ENCODE data around the gene AFAP1L1.
A peak's percentile ranks its signal among the peaks of the same experiment; 100 is the strongest.

AFAP1L1 gene

GRCh38 chr5:149353911-149354310, 82.3 kb downstream of the AFAP1L1 start:
- Histone ChIP-seq H3K4me3 (ENCODE audit: low read length) (no peak overlapping the region), H3K9ac (ENCODE audit: low read length) (no peak overlapping the region), H3K27me3 (ENCODE audit: control insufficient read depth, insufficient read depth, low read length) (no peaks in the 10 kb centered on the region), H3K27ac (ENCODE audit: low read depth, low read length) (no peak overlapping the region), H3K4me1 (ENCODE audit: control insufficient read depth, insufficient read depth, low read length) (peaks cover 5% of the 10 kb centered on the region), H3K36me3 (ENCODE audit: control insufficient read depth, insufficient read depth, low read length) (peaks cover 21% of the 10 kb centered on the region)

GRCh38 chr5:149355688-149356087, 84.0 kb downstream of the AFAP1L1 start:
- Histone ChIP-seq H3K36me3 (ENCODE audit: control insufficient read depth, insufficient read depth, low read length) (peaks cover 8% of the 10 kb centered on the region), H3K4me1 (ENCODE audit: control insufficient read depth, insufficient read depth, low read length) (peaks cover 5% of the 10 kb centered on the region), H3K9ac (ENCODE audit: low read length) (no peak overlapping the region)

GRCh38 chr5:149356391-149356790, 84.7 kb downstream of the AFAP1L1 start:
- H3K27ac ChIP-seq (ENCODE audit: low read depth, low read length), result no peak overlapping the region
- H3K4me1 ChIP-seq (ENCODE audit: control insufficient read depth, insufficient read depth, low read length), result peaks cover 5% of the 10 kb centered on the region
- H3K27me3 ChIP-seq (ENCODE audit: control insufficient read depth, insufficient read depth, low read length), result no peaks in the 10 kb centered on the region
- no peak overlapping the region for H3K4me3 ChIP-seq (ENCODE audit: low read length)
- no peak overlapping the region for H3K9ac ChIP-seq (ENCODE audit: low read length)
- H3K36me3 ChIP-seq (ENCODE audit: control insufficient read depth, insufficient read depth, low read length), result peaks cover 4% of the 10 kb centered on the region

More at GRCh38 chr5:149355688-149356087, 84.0 kb downstream of the AFAP1L1 start:
- no peak overlapping the region for H3K27ac ChIP-seq (ENCODE audit: low read depth, low read length)
- H3K27me3 ChIP-seq (ENCODE audit: control insufficient read depth, insufficient read depth, low read length), result no peaks in the 10 kb centered on the region
- H3K4me3 ChIP-seq (ENCODE audit: low read length), result no peak overlapping the region

GRCh38 chr5:149357370-149358293, 86.0 kb downstream of the AFAP1L1 start, which contains the start of gene PCYOX1L:
PCYOX1L (plus strand) TSS chr5:149358046; CDS start chr5:149358069, 23 bp downstream.
- no peaks in the 10 kb centered on the region for H3K27me3 ChIP-seq (ENCODE audit: control insufficient read depth, insufficient read depth, low read length)
- peak within 1 kb of the TSS; percentile 67 for H3K9ac ChIP-seq (ENCODE audit: low read length)
- no peaks in the 10 kb centered on the region for H3K36me3 ChIP-seq (ENCODE audit: control insufficient read depth, insufficient read depth, low read length)
- H3K4me3 ChIP-seq (ENCODE audit: low read length), result peak within 1 kb of the TSS; percentile 77
- peaks cover 5% of the 10 kb centered on the region for H3K4me1 ChIP-seq (ENCODE audit: control insufficient read depth, insufficient read depth, low read length)
- no peak within 1 kb of the TSS for H3K27ac ChIP-seq (ENCODE audit: low read depth, low read length)

GRCh38 chr5:149358294-149358651, 86.6 kb downstream of the AFAP1L1 start:
- peak overlapping the region; percentile 77 for H3K4me3 ChIP-seq (ENCODE audit: low read length)
- no peaks in the 10 kb centered on the region for H3K27me3 ChIP-seq (ENCODE audit: control insufficient read depth, insufficient read depth, low read length)
- no peaks in the 10 kb centered on the region for H3K36me3 ChIP-seq (ENCODE audit: control insufficient read depth, insufficient read depth, low read length)
- H3K9ac ChIP-seq (ENCODE audit: low read length), result peak overlapping the region; percentile 67
- no peak overlapping the region for H3K27ac ChIP-seq (ENCODE audit: low read depth, low read length)
- peaks cover 5% of the 10 kb centered on the region for H3K4me1 ChIP-seq (ENCODE audit: control insufficient read depth, insufficient read depth, low read length)

- Histone ChIP-seq H3K36me3 (ENCODE audit: control insufficient read depth, insufficient read depth, low read length) (no peaks in the 10 kb centered on the region), H3K27me3 (ENCODE audit: control insufficient read depth, insufficient read depth, low read length) (no peaks in the 10 kb centered on the region), H3K4me1 (ENCODE audit: control insufficient read depth, insufficient read depth, low read length) (peaks cover 5% of the 10 kb centered on the region), H3K9ac (ENCODE audit: low read length) (no peak overlapping the region), H3K4me3 (ENCODE audit: low read length) (no peak overlapping the region), H3K27ac (ENCODE audit: low read depth, low read length) (no peak overlapping the region)
Observed at GRCh38 chr5:149358868-149359495, 87.3 kb downstream of the AFAP1L1 start.

- H3K9ac ChIP-seq (ENCODE audit: low read length), result no peak overlapping the region
- H3K27me3 ChIP-seq (ENCODE audit: control insufficient read depth, insufficient read depth, low read length), result no peaks in the 10 kb centered on the region
- H3K27ac ChIP-seq (ENCODE audit: low read depth, low read length), result no peak overlapping the region
- no peaks in the 10 kb centered on the region for H3K36me3 ChIP-seq (ENCODE audit: control insufficient read depth, insufficient read depth, low read length)
- peaks cover 5% of the 10 kb centered on the region for H3K4me1 ChIP-seq (ENCODE audit: control insufficient read depth, insufficient read depth, low read length)
- H3K4me3 ChIP-seq (ENCODE audit: low read length), result no peak overlapping the region
Observed at GRCh38 chr5:149360272-149360671, 88.6 kb downstream of the AFAP1L1 start.

GRCh38 chr5:149362541-149362940, 90.9 kb downstream of the AFAP1L1 start:
- Histone ChIP-seq H3K9ac (ENCODE audit: low read length) (no peak overlapping the region), H3K27me3 (ENCODE audit: control insufficient read depth, insufficient read depth, low read length) (no peaks in the 10 kb centered on the region), H3K27ac (ENCODE audit: low read depth, low read length) (no peak overlapping the region), H3K4me3 (ENCODE audit: low read length) (no peak overlapping the region), H3K4me1 (ENCODE audit: control insufficient read depth, insufficient read depth, low read length) (peaks cover 6% of the 10 kb centered on the region), H3K36me3 (ENCODE audit: control insufficient read depth, insufficient read depth, low read length) (no peaks in the 10 kb centered on the region)

- no peaks in the 10 kb centered on the region for H3K36me3 ChIP-seq (ENCODE audit: control insufficient read depth, insufficient read depth, low read length)
Observed at GRCh38 chr5:149363358-149363757, 91.7 kb downstream of the AFAP1L1 start.

GRCh38 chr5:149363936-149364335, 92.3 kb downstream of the AFAP1L1 start:
- no peak overlapping the region for H3K9ac ChIP-seq (ENCODE audit: low read length)
- no peak overlapping the region for H3K4me3 ChIP-seq (ENCODE audit: low read length)
- no peaks in the 10 kb centered on the region for H3K27me3 ChIP-seq (ENCODE audit: control insufficient read depth, insufficient read depth, low read length)
- H3K27ac ChIP-seq (ENCODE audit: low read depth, low read length), result no peak overlapping the region
- H3K4me1 ChIP-seq (ENCODE audit: control insufficient read depth, insufficient read depth, low read length), result peaks cover 4% of the 10 kb centered on the region
- no peaks in the 10 kb centered on the region for H3K36me3 ChIP-seq (ENCODE audit: control insufficient read depth, insufficient read depth, low read length)

More at GRCh38 chr5:149363358-149363757, 91.7 kb downstream of the AFAP1L1 start:
- Histone ChIP-seq H3K27me3 (ENCODE audit: control insufficient read depth, insufficient read depth, low read length) (no peaks in the 10 kb centered on the region), H3K4me1 (ENCODE audit: control insufficient read depth, insufficient read depth, low read length) (peaks cover 4% of the 10 kb centered on the region), H3K9ac (ENCODE audit: low read length) (no peak overlapping the region), H3K4me3 (ENCODE audit: low read length) (no peak overlapping the region), H3K27ac (ENCODE audit: low read depth, low read length) (no peak overlapping the region)

GRCh38 chr5:149364719-149365118, 93.1 kb downstream of the AFAP1L1 start:
- no peak overlapping the region for H3K27ac ChIP-seq (ENCODE audit: low read depth, low read length)

GRCh38 chr5:149365418-149365817, 93.8 kb downstream of the AFAP1L1 start:
- H3K27me3 ChIP-seq (ENCODE audit: control insufficient read depth, insufficient read depth, low read length), result no peaks in the 10 kb centered on the region
- H3K9ac ChIP-seq (ENCODE audit: low read length), result no peak overlapping the region
- H3K4me1 ChIP-seq (ENCODE audit: control insufficient read depth, insufficient read depth, low read length), result peaks cover 4% of the 10 kb centered on the region
- no peak overlapping the region for H3K4me3 ChIP-seq (ENCODE audit: low read length)
- H3K36me3 ChIP-seq (ENCODE audit: control insufficient read depth, insufficient read depth, low read length), result no peaks in the 10 kb centered on the region
- no peak overlapping the region for H3K27ac ChIP-seq (ENCODE audit: low read depth, low read length)

More at GRCh38 chr5:149364719-149365118, 93.1 kb downstream of the AFAP1L1 start:
- peaks cover 4% of the 10 kb centered on the region for H3K4me1 ChIP-seq (ENCODE audit: control insufficient read depth, insufficient read depth, low read length)
- H3K27me3 ChIP-seq (ENCODE audit: control insufficient read depth, insufficient read depth, low read length), result no peaks in the 10 kb centered on the region
- no peak overlapping the region for H3K9ac ChIP-seq (ENCODE audit: low read length)
- no peak overlapping the region for H3K4me3 ChIP-seq (ENCODE audit: low read length)
- H3K36me3 ChIP-seq (ENCODE audit: control insufficient read depth, insufficient read depth, low read length), result no peaks in the 10 kb centered on the region

All from rectal smooth muscle tissue (tissue), 1 donor.